T-helper 1 cell treated with Interleukin-12 subunit alpha and Interleukin-12 subunit beta and Interleukin-4 antibody, amounts not matched to agents 30 μg/mL and 1 μg/mL, for 36 hours (primary cell): ENCODE measurements around the gene ZNF485.
A peak's percentile ranks its signal among the peaks of the same experiment; 100 is the strongest.
"Not testable (repeated sequence)": the region's sequence is repeated elsewhere in the genome, so short reads cannot be mapped to it uniquely, and the experiment has no call there.

ENCODE experiments used
- H3K27ac Mint-ChIP-seq: one replicate; pipeline ENCODE4 v1.8.0; 2021; ENCODE audit warnings: mild to moderate bottlenecking, mixed read lengths
- H3K27me3 Mint-ChIP-seq: one replicate; pipeline ENCODE4 v1.8.0; 2021; ENCODE audit warnings: low read depth, mixed read lengths
- H3K36me3 Mint-ChIP-seq: one replicate; pipeline ENCODE4 v1.8.0; 2021; ENCODE audit warnings: low read depth, mixed read lengths
- H3K4me1 Mint-ChIP-seq: one replicate; pipeline ENCODE4 v1.8.0; 2021; ENCODE audit warnings: low read depth, mixed read lengths
- H3K4me3 Mint-ChIP-seq: one replicate; pipeline ENCODE4 v1.8.0; 2021; ENCODE audit warnings: mild to moderate bottlenecking, moderate library complexity, mixed read lengths
- H3K9me3 Mint-ChIP-seq: one replicate; pipeline ENCODE4 v1.8.0; 2021; ENCODE audit warnings: mixed read lengths

The ZNF485 gene

GRCh38 chr10:43591303-43591904 lies 14.8 kb upstream of the ZNF485 start:
- Mint-ChIP-seq H3K4me1 (peaks cover 21% of the 10 kb centered on the region), H3K27me3 (peaks cover 20% of the 10 kb centered on the region), H3K36me3 (peaks cover 5% of the 10 kb centered on the region), H3K4me3 (no peak overlapping the region), H3K27ac (no peak overlapping the region), H3K9me3 (peaks cover 50% of the 10 kb centered on the region)

DNA sequence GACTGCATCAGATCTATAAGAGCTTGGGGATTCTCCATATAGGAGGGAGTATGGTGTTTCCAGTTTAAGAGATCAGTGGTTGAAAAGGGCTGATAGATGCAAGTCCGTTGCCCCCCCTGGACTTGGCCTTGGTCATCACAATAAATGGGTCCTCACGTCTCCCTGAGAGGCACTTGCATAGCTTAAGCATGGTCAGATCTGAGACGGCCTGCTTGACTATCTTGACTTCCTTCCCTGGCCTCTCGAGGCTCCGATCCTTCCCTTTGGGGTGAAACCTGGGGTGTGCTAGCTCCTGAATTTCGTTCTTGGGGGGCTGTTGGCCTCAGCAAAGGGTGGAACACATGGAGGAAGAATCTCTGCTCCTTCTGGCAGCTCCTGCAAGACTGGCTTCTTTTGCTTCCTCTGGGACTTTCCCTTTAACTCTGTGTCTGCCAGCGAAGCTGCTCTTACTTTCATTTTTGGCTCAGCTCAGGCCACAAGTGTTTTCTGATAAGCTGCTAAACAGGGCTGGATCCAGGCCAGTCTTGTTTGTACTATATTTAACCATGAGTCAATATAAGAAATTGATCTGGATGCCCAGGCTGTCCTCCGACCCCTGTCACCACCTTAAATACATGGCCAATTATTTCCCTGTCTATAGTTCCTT lies 11.2 kb upstream of the ZNF485 start:
- Mint-ChIP-seq H3K9me3 (peaks cover 36% of the 10 kb centered on the region), H3K36me3 (peaks cover 5% of the 10 kb centered on the region), H3K27ac (peak overlapping the region; percentile 39), H3K4me3 (peak overlapping the region; percentile 63), H3K27me3 (peaks cover 30% of the 10 kb centered on the region), H3K4me1 (peaks cover 27% of the 10 kb centered on the region)

DNA sequence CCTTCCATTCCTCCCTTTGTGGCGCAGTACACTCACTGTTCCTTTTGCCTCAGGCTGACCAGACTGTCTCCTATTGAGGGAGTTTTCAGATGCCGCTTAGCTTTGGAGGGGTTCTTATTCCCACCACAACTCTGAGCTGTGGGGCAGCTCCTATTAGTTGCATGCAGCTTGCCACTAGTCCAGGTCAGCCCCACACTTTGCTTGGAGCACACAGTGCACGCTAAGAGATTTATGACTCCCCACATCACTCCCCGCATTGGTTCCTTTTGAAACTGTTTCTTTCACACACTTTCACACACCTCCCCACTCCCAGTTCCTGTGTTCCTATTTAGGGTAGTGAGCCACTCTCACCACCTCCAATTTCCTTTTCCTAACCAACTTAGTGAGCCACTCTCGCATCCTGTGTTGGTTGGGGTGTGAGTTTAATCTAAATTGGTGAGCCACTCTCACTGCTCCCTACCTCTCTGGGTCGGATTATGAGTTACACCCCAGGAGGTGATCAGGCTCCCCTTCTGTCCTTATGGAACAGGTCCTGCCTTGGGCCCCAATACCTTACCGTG lies 10.4 kb upstream of the ZNF485 start:
- peak overlapping the region; percentile 0 for H3K27ac Mint-ChIP-seq
- peaks cover 30% of the 10 kb centered on the region for H3K9me3 Mint-ChIP-seq
- peak overlapping the region; percentile 72 for H3K4me3 Mint-ChIP-seq
- peaks cover 27% of the 10 kb centered on the region for H3K4me1 Mint-ChIP-seq
- H3K27me3 Mint-ChIP-seq: peaks cover 30% of the 10 kb centered on the region
- H3K36me3 Mint-ChIP-seq: peaks cover 5% of the 10 kb centered on the region

GRCh38 chr10:43596546-43596945 lies 9.7 kb upstream of the ZNF485 start:
- H3K27me3 Mint-ChIP-seq: peaks cover 33% of the 10 kb centered on the region
- no peak overlapping the region for H3K4me3 Mint-ChIP-seq
- H3K36me3 Mint-ChIP-seq: peaks cover 5% of the 10 kb centered on the region
- peaks cover 27% of the 10 kb centered on the region for H3K4me1 Mint-ChIP-seq
- peaks cover 31% of the 10 kb centered on the region for H3K9me3 Mint-ChIP-seq
- no peak overlapping the region for H3K27ac Mint-ChIP-seq

- H3K9me3 Mint-ChIP-seq: peaks cover 26% of the 10 kb centered on the region
- H3K4me1 Mint-ChIP-seq: peaks cover 27% of the 10 kb centered on the region
- H3K4me3 Mint-ChIP-seq: no peak overlapping the region
- peaks cover 34% of the 10 kb centered on the region for H3K27me3 Mint-ChIP-seq
- H3K27ac Mint-ChIP-seq: no peak overlapping the region
- H3K36me3 Mint-ChIP-seq: peaks cover 5% of the 10 kb centered on the region
These were observed 7.8 kb upstream of the ZNF485 start for GRCh38 chr10:43598446-43598845.

GRCh38 chr10:43599333-43599732 lies 6.9 kb upstream of the ZNF485 start:
- Mint-ChIP-seq H3K4me3 (no peak overlapping the region), H3K9me3 (peaks cover 18% of the 10 kb centered on the region), H3K27me3 (peaks cover 31% of the 10 kb centered on the region), H3K36me3 (peaks cover 2% of the 10 kb centered on the region), H3K27ac (no peak overlapping the region), H3K4me1 (peaks cover 25% of the 10 kb centered on the region)

- H3K27me3 Mint-ChIP-seq: peaks cover 29% of the 10 kb centered on the region
- H3K4me1 Mint-ChIP-seq, H3K27ac Mint-ChIP-seq, H3K36me3 Mint-ChIP-seq, H3K4me3 Mint-ChIP-seq: not testable (repeated sequence)
- H3K9me3 Mint-ChIP-seq: peaks cover 29% of the 10 kb centered on the region
These were observed 4.7 kb upstream of the ZNF485 start for GRCh38 chr10:43601576-43601975.

DNA sequence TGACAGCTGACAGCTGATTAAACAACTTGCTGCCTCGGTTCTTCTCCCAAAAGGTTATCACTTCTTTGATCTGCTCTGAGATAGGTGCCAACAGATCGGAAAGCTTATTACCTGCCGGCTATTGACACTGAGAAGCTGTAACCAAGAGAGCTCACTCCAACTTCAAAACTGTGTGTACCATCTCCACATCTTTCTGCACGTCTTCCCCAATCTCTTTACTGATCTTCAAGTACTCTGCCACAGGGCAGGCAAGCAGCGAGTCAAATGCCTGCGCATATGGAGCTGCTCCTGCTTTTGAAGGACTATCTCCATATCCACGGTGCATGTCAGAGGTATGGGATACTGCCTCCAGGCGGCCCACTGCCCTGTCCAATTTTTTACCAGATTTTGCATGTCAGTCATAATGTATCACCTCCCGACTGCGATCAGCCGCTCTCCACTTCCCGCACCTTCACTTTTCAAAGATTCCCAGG lies 352 bp upstream of the ZNF485 start:
- H3K9me3 Mint-ChIP-seq: peaks cover 29% of the 10 kb centered on the region
- peak overlapping the region; percentile 36 for H3K4me3 Mint-ChIP-seq
- H3K4me1 Mint-ChIP-seq: peaks cover 10% of the 10 kb centered on the region
- peaks cover 18% of the 10 kb centered on the region for H3K36me3 Mint-ChIP-seq
- H3K27ac Mint-ChIP-seq: no peak overlapping the region
- peaks cover 15% of the 10 kb centered on the region for H3K27me3 Mint-ChIP-seq

GRCh38 chr10:43607199-43607573 lies 948 bp downstream of the ZNF485 start:
- Mint-ChIP-seq H3K27me3 (peaks cover 7% of the 10 kb centered on the region), H3K27ac (peak overlapping the region; percentile 24), H3K9me3 (peaks cover 22% of the 10 kb centered on the region), H3K4me1 (peaks cover 10% of the 10 kb centered on the region), H3K36me3 (peaks cover 19% of the 10 kb centered on the region), H3K4me3 (peak overlapping the region; percentile 79)

- Mint-ChIP-seq H3K4me3 (no peak overlapping the region), H3K4me1 (peaks cover 10% of the 10 kb centered on the region), H3K27ac (no peak overlapping the region), H3K36me3 (peaks cover 30% of the 10 kb centered on the region), H3K27me3 (no peaks in the 10 kb centered on the region), H3K9me3 (peaks cover 31% of the 10 kb centered on the region)
These were observed 4.4 kb downstream of the ZNF485 start for GRCh38 chr10:43610636-43611035.

DNA sequence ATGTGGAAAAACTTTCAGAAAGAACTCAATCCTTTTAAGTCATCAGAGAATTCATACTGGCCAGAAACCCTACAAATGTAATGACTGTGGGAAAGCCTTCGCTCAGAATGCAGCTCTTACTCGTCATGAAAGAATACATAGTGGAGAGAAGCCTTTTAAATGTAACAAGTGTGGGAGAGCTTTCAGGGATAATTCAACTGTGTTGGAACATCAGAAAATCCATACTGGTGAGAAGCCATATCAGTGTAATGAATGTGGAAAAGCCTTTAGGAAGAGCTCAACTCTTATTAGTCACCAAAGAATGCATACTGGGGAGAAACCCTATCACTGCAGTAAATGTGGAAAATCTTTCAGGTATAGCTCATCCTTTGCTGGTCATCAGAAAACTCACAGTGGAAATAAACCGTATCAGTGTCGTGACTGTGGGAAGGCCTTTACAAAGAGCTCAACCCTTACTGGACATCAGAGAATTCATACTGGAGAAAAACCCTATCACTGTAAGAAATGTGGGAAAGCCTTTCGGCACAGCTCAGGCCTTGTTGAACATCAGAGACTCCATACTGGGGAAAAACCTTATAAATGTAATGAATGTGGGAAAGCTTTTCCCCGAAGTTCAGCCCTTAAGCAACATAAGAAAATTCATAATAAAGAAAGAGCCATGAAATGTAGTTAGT lies 10.6 kb downstream of the ZNF485 start:
- H3K4me3 Mint-ChIP-seq: no peak overlapping the region
- H3K27me3 Mint-ChIP-seq: no peaks in the 10 kb centered on the region
- no peak overlapping the region for H3K27ac Mint-ChIP-seq
- peaks cover 25% of the 10 kb centered on the region for H3K36me3 Mint-ChIP-seq
- H3K4me1 Mint-ChIP-seq: no peaks in the 10 kb centered on the region
- H3K9me3 Mint-ChIP-seq: peaks cover 66% of the 10 kb centered on the region

GRCh38 chr10:43619368-43619767 lies 13.1 kb downstream of the ZNF485 start:
- peaks cover 24% of the 10 kb centered on the region for H3K36me3 Mint-ChIP-seq
- H3K4me3 Mint-ChIP-seq: no peak overlapping the region
- H3K9me3 Mint-ChIP-seq: peaks cover 73% of the 10 kb centered on the region
- H3K4me1 Mint-ChIP-seq: peaks cover 9% of the 10 kb centered on the region
- no peaks in the 10 kb centered on the region for H3K27me3 Mint-ChIP-seq
- no peak overlapping the region for H3K27ac Mint-ChIP-seq

DNA sequence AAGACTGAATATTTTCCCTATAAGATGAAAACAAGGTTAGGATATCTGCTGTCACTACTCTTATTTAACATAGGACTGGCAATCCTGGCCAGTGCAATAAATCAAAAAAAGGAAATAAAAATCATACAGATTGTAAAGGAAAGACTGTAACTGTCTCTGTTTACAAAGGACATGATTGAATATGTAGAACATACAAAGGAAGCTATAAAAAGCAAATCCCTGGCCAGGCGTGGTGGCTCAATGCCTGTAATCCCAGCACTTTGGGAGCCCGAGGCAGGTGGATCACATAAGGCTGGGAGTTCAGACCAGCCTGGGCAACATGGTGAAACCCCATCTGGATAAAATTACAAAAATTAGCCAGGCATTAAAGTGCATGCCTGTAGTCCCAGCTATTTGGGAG lies 15.8 kb downstream of the ZNF485 start:
- Mint-ChIP-seq H3K27ac (no peak overlapping the region), H3K27me3 (no peaks in the 10 kb centered on the region), H3K9me3 (peaks cover 55% of the 10 kb centered on the region), H3K36me3 (peaks cover 5% of the 10 kb centered on the region), H3K4me1 (peaks cover 9% of the 10 kb centered on the region), H3K4me3 (no peak overlapping the region)

DNA sequence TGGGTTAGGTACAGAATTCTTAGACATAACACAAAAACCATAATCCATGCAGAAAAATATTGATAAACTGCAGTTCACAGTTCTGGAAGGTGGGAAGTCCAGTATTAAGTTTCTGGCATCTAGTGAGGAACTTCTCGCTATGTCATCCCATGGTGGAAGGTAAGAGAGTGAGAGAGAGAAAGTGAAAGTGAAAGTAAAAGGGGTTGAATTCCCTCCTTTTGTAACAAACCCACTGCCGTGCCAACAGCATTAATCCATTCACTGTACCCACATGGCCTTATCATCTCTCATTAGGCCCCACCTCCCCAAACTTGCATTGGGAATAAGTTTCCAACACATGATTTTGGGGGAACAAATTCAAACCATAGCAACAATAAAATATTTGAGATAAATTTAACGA lies 17.1 kb downstream of the ZNF485 start:
- Mint-ChIP-seq H3K9me3 (peaks cover 56% of the 10 kb centered on the region), H3K4me1 (peaks cover 9% of the 10 kb centered on the region), H3K36me3 (peaks cover 5% of the 10 kb centered on the region), H3K4me3 (peak overlapping the region; percentile 32), H3K27me3 (no peaks in the 10 kb centered on the region), H3K27ac (no peak overlapping the region)

GRCh38 chr10:43627942-43628341 lies 21.7 kb downstream of the ZNF485 start:
- H3K36me3 Mint-ChIP-seq: peaks cover 5% of the 10 kb centered on the region
- no peak overlapping the region for H3K27ac Mint-ChIP-seq
- H3K27me3 Mint-ChIP-seq: no peaks in the 10 kb centered on the region
- H3K4me3 Mint-ChIP-seq: no peak overlapping the region
- H3K9me3 Mint-ChIP-seq: peaks cover 25% of the 10 kb centered on the region
- peaks cover 5% of the 10 kb centered on the region for H3K4me1 Mint-ChIP-seq
